Activated CD8-positive, alpha-beta T cell treated with anti-CD3 and anti-CD28 coated beads, Interleukin-2, amount 10 ng/mL, durations not matched to agents 7 days and 5 days (primary cell): Measurements from ENCODE around the gene ELL. TPM values are rescaled to one million over a fixed set of nuclear protein-coding genes. Genes with fewer than 3 reads are reported as not detected.

Source experiments
- ATAC-seq: fragments of 150-1000 bp; cut with Tn5 transposase; one replicate; pipeline ENCODE4 v1.10.0; 2021; ENCODE audit warnings: moderate library complexity
- CTCF ChIA-PET: fragments of 350-600 bp; sonication (Branson Sonifier 250); formaldehyde crosslinking; loops from one replicate; lab custom pipeline; 2021; ENCODE audit warnings: antibody characterized with exemption; lab: Charles Lee
- POLR2A ChIA-PET: fragments of 350-600 bp; sonication (Branson Sonifier 250); formaldehyde crosslinking; loops from one replicate; lab custom pipeline; 2021; ENCODE audit warnings: antibody characterized with exemption; lab: Charles Lee
- DNase-seq: peaks from one replicate; pipeline ENCODE4 v3.0.0-alpha.2; 2020
- H3K27ac Mint-ChIP-seq: one replicate; pipeline ENCODE4 v1.8.0; 2021; ENCODE audit warnings: mild to moderate bottlenecking, mixed read lengths
- H3K27me3 Mint-ChIP-seq: one replicate; pipeline ENCODE4 v1.8.0; 2021; ENCODE audit warnings: low read depth, mixed read lengths
- H3K36me3 Mint-ChIP-seq: one replicate; pipeline ENCODE4 v1.8.0; 2021; ENCODE audit warnings: low read depth, mixed read lengths
- H3K4me1 Mint-ChIP-seq: one replicate; pipeline ENCODE4 v1.8.0; 2021; ENCODE audit warnings: low read depth, mixed read lengths
- H3K4me3 Mint-ChIP-seq: one replicate; pipeline ENCODE4 v1.8.0; 2021; ENCODE audit warnings: mild to moderate bottlenecking, mixed read lengths
- H3K9me3 Mint-ChIP-seq: one replicate; pipeline ENCODE4 v1.8.0; 2022; ENCODE audit warnings: mixed read lengths; ENCODE audit not compliant: insufficient read depth
- total RNA-seq, 2 experiments: library from RNA; stranded (reverse); gene quantifications; one replicate each; pipeline ENCODE4 v1.2.3, GENCODE V29; 2021

Gene ELL
- total RNA-seq, 2 experiments from 2014 or later = 20.8 to 22.3 TPM

GRCh38 chr19:18515959-18516358, 5.9 kb downstream of the ELL start:
- CTCF ChIA-PET = no interaction called here

GRCh38 chr19:18514800-18515682, 6.8 kb downstream of the ELL start:
- Mint-ChIP-seq H3K36me3 (no peaks in the 10 kb centered on the region), H3K4me3 (no peak overlapping the region), H3K27me3 (no peaks in the 10 kb centered on the region), H3K27ac (peak overlapping the region; percentile 64), H3K9me3 (no peaks in the 10 kb centered on the region), H3K4me1 (peaks cover 27% of the 10 kb centered on the region)
- ATAC-seq (no peak), DNase-seq (no peak)
- CTCF ChIA-PET = no interaction called here
- POLR2A ChIA-PET = no interaction called here

More at GRCh38 chr19:18515959-18516358, 5.9 kb downstream of the ELL start:
- POLR2A ChIA-PET = interaction anchor here (0.6 kb wide), 1 partner anchor 460 kb away, joined by 3 read pairs; no protein-coding TSS in a partner anchor
- H3K27ac Mint-ChIP-seq = no peak overlapping the region
- no peak for DNase-seq
- H3K4me1 Mint-ChIP-seq = peaks cover 22% of the 10 kb centered on the region
- no peak overlapping the region for H3K4me3 Mint-ChIP-seq
- ATAC-seq = no peak
- no peaks in the 10 kb centered on the region for H3K9me3 Mint-ChIP-seq
- H3K36me3 Mint-ChIP-seq = no peaks in the 10 kb centered on the region
- no peaks in the 10 kb centered on the region for H3K27me3 Mint-ChIP-seq

- no peak overlapping the region for H3K4me3 Mint-ChIP-seq
- peaks cover 29% of the 10 kb centered on the region for H3K4me1 Mint-ChIP-seq
- no peak for ATAC-seq
- ChIA-PET POLR2A (no interaction called here), CTCF (no interaction called here)
- no peaks in the 10 kb centered on the region for H3K9me3 Mint-ChIP-seq
- H3K27ac Mint-ChIP-seq = no peak overlapping the region
- H3K36me3 Mint-ChIP-seq = no peaks in the 10 kb centered on the region
- no peaks in the 10 kb centered on the region for H3K27me3 Mint-ChIP-seq
- no peak for DNase-seq
Observed at GRCh38 chr19:18513868-18514267, 8.0 kb downstream of the ELL start.

- Mint-ChIP-seq H3K27me3 (no peaks in the 10 kb centered on the region), H3K4me1 (peaks cover 54% of the 10 kb centered on the region), H3K27ac (no peak overlapping the region), H3K9me3 (no peaks in the 10 kb centered on the region), H3K36me3 (peaks cover 3% of the 10 kb centered on the region), H3K4me3 (no peak overlapping the region)
- ATAC-seq (no peak), DNase-seq (no peak)
- ChIA-PET CTCF (interaction anchor here (0.8 to 6.8 kb wide), 4 partner anchors 10 to 78 kb away, joined by 3 to 78 read pairs (median 4); partner anchors contain the start of gene ELL), POLR2A (interaction anchor here (1.6 kb wide), 1 partner anchor 10 kb away, joined by 5 read pairs; no protein-coding TSS in a partner anchor)
Observed at GRCh38 chr19:18510216-18510615, 11.7 kb downstream of the ELL start.

- no peak for DNase-seq
- ChIA-PET CTCF (interaction anchor here (1.2 to 6.8 kb wide), 5 partner anchors 12 to 47 kb away, joined by 3 to 78 read pairs (median 4); partner anchors contain the start of gene ELL), POLR2A (interaction anchor here (1.6 to 2.1 kb wide), 2 partner anchors 11 to 13 kb away, joined by 5 to 7 read pairs; partner anchors contain the start of gene ELL)
- H3K36me3 Mint-ChIP-seq = peaks cover 3% of the 10 kb centered on the region
- no peak overlapping the region for H3K4me3 Mint-ChIP-seq
- H3K27ac Mint-ChIP-seq = peak overlapping the region; percentile 15
- no peak for ATAC-seq
- H3K4me1 Mint-ChIP-seq = peaks cover 64% of the 10 kb centered on the region
- H3K27me3 Mint-ChIP-seq = no peaks in the 10 kb centered on the region
- H3K9me3 Mint-ChIP-seq = no peaks in the 10 kb centered on the region
Observed at GRCh38 chr19:18508585-18508984, 13.3 kb downstream of the ELL start.

GRCh38 chr19:18507727-18508440, 14.0 kb downstream of the ELL start:
- Mint-ChIP-seq H3K27ac (peak overlapping the region; percentile 90), H3K4me3 (peak overlapping the region; percentile 45), H3K4me1 (peaks cover 70% of the 10 kb centered on the region), H3K9me3 (no peaks in the 10 kb centered on the region), H3K36me3 (peaks cover 3% of the 10 kb centered on the region), H3K27me3 (no peaks in the 10 kb centered on the region)
- CTCF ChIA-PET = interaction anchor here (1.1 to 6.8 kb wide), 9 partner anchors 9 to 46 kb away, joined by 3 to 78 read pairs (median 4); partner anchors contain the start of gene ELL
- ATAC-seq = peak; percentile 5
- no peak for DNase-seq
- POLR2A ChIA-PET = interaction anchor here (0.6 to 2.1 kb wide), 4 partner anchors 12 to 124 kb away, joined by 3 to 7 read pairs (median 4); partner anchors contain the start of gene ELL

- H3K4me1 Mint-ChIP-seq = peaks cover 76% of the 10 kb centered on the region
- H3K27ac Mint-ChIP-seq = peak overlapping the region; percentile 90
- DNase-seq (peak; percentile 62), ATAC-seq (peak; percentile 81)
- H3K4me3 Mint-ChIP-seq = peak overlapping the region; percentile 45
- H3K9me3 Mint-ChIP-seq = no peaks in the 10 kb centered on the region
- no peaks in the 10 kb centered on the region for H3K27me3 Mint-ChIP-seq
- peaks cover 3% of the 10 kb centered on the region for H3K36me3 Mint-ChIP-seq
- ChIA-PET POLR2A (interaction anchor here (0.6 to 2.1 kb wide), 8 partner anchors 10 to 125 kb away, joined by 3 to 7 read pairs (median 4); partner anchors contain the start of gene ELL), CTCF (interaction anchor here (0.8 to 6.8 kb wide), 10 partner anchors 8 to 341 kb away, joined by 3 to 78 read pairs (median 3); partner anchors contain the start of gene ELL)
Observed at GRCh38 chr19:18507021-18507726, 14.7 kb downstream of the ELL start.

GRCh38 chr19:18506101-18506930, 15.6 kb downstream of the ELL start:
- POLR2A ChIA-PET = interaction anchor here (1.0 to 2.1 kb wide), 5 partner anchors 9 to 66 kb away, joined by 3 to 7 read pairs (median 4); partner anchors contain the start of gene ELL
- ATAC-seq (peak; percentile 18), DNase-seq (no peak)
- no peaks in the 10 kb centered on the region for H3K27me3 Mint-ChIP-seq
- peak overlapping the region; percentile 90 for H3K27ac Mint-ChIP-seq
- peak overlapping the region; percentile 45 for H3K4me3 Mint-ChIP-seq
- H3K9me3 Mint-ChIP-seq = no peaks in the 10 kb centered on the region
- H3K4me1 Mint-ChIP-seq = peaks cover 84% of the 10 kb centered on the region
- peaks cover 3% of the 10 kb centered on the region for H3K36me3 Mint-ChIP-seq
- CTCF ChIA-PET = interaction anchor here (0.8 to 6.8 kb wide), 10 partner anchors 7 to 342 kb away, joined by 3 to 78 read pairs (median 3); partner anchors contain the start of gene ELL

- Mint-ChIP-seq H3K4me1 (peaks cover 93% of the 10 kb centered on the region), H3K9me3 (no peaks in the 10 kb centered on the region), H3K27me3 (no peaks in the 10 kb centered on the region), H3K36me3 (peaks cover 3% of the 10 kb centered on the region), H3K4me3 (no peak overlapping the region), H3K27ac (peak overlapping the region; percentile 90)
- ChIA-PET POLR2A (interaction anchor here (0.6 to 0.8 kb wide), 2 partner anchors 23 to 32 kb away, joined by 3 read pairs; no protein-coding TSS in a partner anchor), CTCF (interaction anchor here (1.1 to 4.7 kb wide), 2 partner anchors 16 to 34 kb away, joined by 3 to 25 read pairs; no protein-coding TSS in a partner anchor)
- DNase-seq (no peak), ATAC-seq (no peak)
Observed at GRCh38 chr19:18504886-18505610, 16.8 kb downstream of the ELL start.
